ENCODE results near the gene CST8.

- TF ChIP-seq CSDC2 (CRISPR knock-in tag; IDR thresholded peaks at IDR 0.05), result no peak
- no peak for TF ChIP-seq CSRNP3 (CRISPR knock-in tag; IDR thresholded peaks at IDR 0.05)
- no peak for TF ChIP-seq TSHZ2 (CRISPR knock-in tag; IDR thresholded peaks at IDR 0.05)
- TF ChIP-seq ZNF70 (CRISPR knock-in tag; IDR thresholded peaks at IDR 0.05), result no peak
- no peak for TF ChIP-seq SNAI2 (CRISPR knock-in tag; IDR thresholded peaks at IDR 0.05)
- TF ChIP-seq PATZ1 (CRISPR knock-in tag; IDR thresholded peaks at IDR 0.05; ENCODE audit: borderline replicate concordance), result no peak
- TF ChIP-seq RARB (CRISPR knock-in tag; IDR thresholded peaks at IDR 0.05), result no peak
- no peak for TF ChIP-seq CREB5 (CRISPR knock-in tag; IDR thresholded peaks at IDR 0.05; ENCODE audit: low read depth)
- TF ChIP-seq ZFP3 (CRISPR knock-in tag; IDR thresholded peaks at IDR 0.05), result no peak
- no peak for TF ChIP-seq ZNF565 (CRISPR knock-in tag; conservative IDR thresholded peaks at IDR 0.05; ENCODE audit: low read depth)
- no peak for TF ChIP-seq BACH2 (CRISPR knock-in tag; IDR thresholded peaks at IDR 0.05; ENCODE audit: borderline replicate concordance)
- no peak for TF ChIP-seq TCF4 (CRISPR knock-in tag; IDR thresholded peaks at IDR 0.05; ENCODE audit: borderline replicate concordance)
- TF ChIP-seq ZFP30 (CRISPR knock-in tag; IDR thresholded peaks at IDR 0.05), result no peak
These were observed 42.8 kb upstream of the CST8 start for GRCh38 chr20:23448167-23448566.

All from SK-N-SH treated with all-trans-retinoic acid at 6 μM for 48 hours (cell line).